Thoracic aorta (tissue), 2 donors: Measurements from ENCODE around the gene ABCA1. TPM values are rescaled to one million over a fixed set of nuclear protein-coding genes. Genes with fewer than 3 reads are reported as not detected.

Experiments used
- ATAC-seq: fragments of 150-250 bp; one replicate; pipeline ENCODE4 v1.8.0; 2017; ENCODE audit warnings: low read depth; ENCODE audit not compliant: insufficient number of reproducible peaks, low FRiP score
- DNase-seq: peaks from one replicate; pipeline ENCODE4 v3.0.0-alpha.2; 2020; ENCODE audit warnings: low spot score
- H3K27ac ChIP-seq, 2 donors: fragments of 200-600 bp; sonication (generic); 1 replicate in 1 of 2; 2 replicates in 1 of 2; pipeline ENCODE4 v1.5.1; 2016; ENCODE audit warnings: mild to moderate bottlenecking in 2 of 2, moderate library complexity in 2 of 2
- H3K27me3 ChIP-seq: fragments of 200-600 bp; sonication (generic); replicated peaks from 2 replicates; pipeline ENCODE4 v1.6.0; 2016; ENCODE audit warnings: mild to moderate bottlenecking; ENCODE audit not compliant: insufficient read depth
- H3K36me3 ChIP-seq: fragments of 200-600 bp; sonication (generic); one replicate; pipeline ENCODE4 v1.5.1; 2016
- H3K4me1 ChIP-seq, 2 donors: fragments of 200-600 bp; sonication (generic); 1 replicate in 1 of 2; 2 replicates in 1 of 2; pipeline versions ENCODE4 v1.5.1 to v1.6.0; 2016; ENCODE audit warnings: low read depth in 2 of 2, mild to moderate bottlenecking in 1 of 2; ENCODE audit not compliant: control insufficient read depth in 1 of 2
- H3K4me3 ChIP-seq: fragments of 200-600 bp; sonication (generic); 2 replicates; pipeline ENCODE4 v1.5.1; 2016; ENCODE audit warnings: mild to moderate bottlenecking
- H3K9me3 ChIP-seq: fragments of 200-600 bp; sonication (generic); 2 replicates; pipeline ENCODE4 v1.5.1; 2016
- CTCF ChIP-seq: fragments of 200-600 bp; sonication (generic); IDR thresholded peaks from one replicate; pipeline ENCODE4 v1.5.1; 2019; ENCODE audit warnings: antibody characterized with exemption
- total RNA-seq, 2 donors: library from RNA; depleted of rRNA; stranded (reverse); fragments of >200 nt; gene quantifications; one replicate each; pipeline versions ENCODE4 v1.1.0 to v1.2.3, GENCODE V29; 2016

Gene ABCA1
- total RNA-seq, 2 donors from 2014 or later: 48.1 to 79.7 TPM

- Histone ChIP-seq H3K4me1 (peaks cover 0 to 9% of the 10 kb centered on the region in 2 donors), H3K27me3 (no peaks in the 10 kb centered on the region), H3K36me3 (peaks cover 16% of the 10 kb centered on the region), H3K4me3 (no peak overlapping the region), H3K27ac (no peak overlapping the region), H3K9me3 (no peaks in the 10 kb centered on the region)
- no peak for TF ChIP-seq CTCF
- DNase-seq: no peak
- ATAC-seq: no peak
Observed at GRCh38 chr9:104778802-104779201, 149.2 kb downstream of the ABCA1 start.

DNA sequence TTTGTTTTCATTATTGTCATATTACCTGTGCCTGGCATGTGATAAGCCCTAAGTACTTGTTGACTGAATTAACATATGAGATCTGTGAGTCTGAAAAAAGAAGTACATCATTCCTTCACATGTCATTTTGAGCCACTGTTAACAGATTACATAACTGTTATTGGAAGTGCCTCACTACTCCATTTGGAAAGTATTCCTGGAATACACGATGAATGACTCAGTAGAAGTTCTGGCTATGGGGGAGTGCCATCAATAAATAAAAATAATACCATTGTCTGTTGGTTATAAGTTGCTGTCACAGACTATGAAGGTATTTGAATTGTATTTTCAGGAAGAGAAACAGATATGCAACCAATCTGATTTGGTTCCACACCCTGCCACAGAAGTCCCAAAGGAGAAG is 151.2 kb downstream of the ABCA1 start:
- no peak for ATAC-seq
- Histone ChIP-seq H3K27ac (no peak overlapping the region), H3K4me1 (peaks cover 9 to 13% of the 10 kb centered on the region in 2 donors), H3K4me3 (no peak overlapping the region), H3K36me3 (peaks cover 8% of the 10 kb centered on the region), H3K27me3 (no peaks in the 10 kb centered on the region), H3K9me3 (no peaks in the 10 kb centered on the region)
- no peak for DNase-seq
- TF ChIP-seq CTCF: no peak

GRCh38 chr9:104775976-104776375 is 152.0 kb downstream of the ABCA1 start:
- ATAC-seq: no peak
- H3K4me1 ChIP-seq: peaks cover 9 to 13% of the 10 kb centered on the region in 2 donors
- H3K27ac ChIP-seq: no peak overlapping the region
- H3K9me3 ChIP-seq: no peaks in the 10 kb centered on the region
- H3K4me3 ChIP-seq: no peak overlapping the region
- no peaks in the 10 kb centered on the region for H3K27me3 ChIP-seq
- DNase-seq: no peak
- peaks cover 8% of the 10 kb centered on the region for H3K36me3 ChIP-seq
- no peak for TF ChIP-seq CTCF

- ATAC-seq: no peak
- peaks cover 9 to 13% of the 10 kb centered on the region in 2 donors for H3K4me1 ChIP-seq
- H3K36me3 ChIP-seq: peaks cover 8% of the 10 kb centered on the region
- no peak for DNase-seq
- H3K27ac ChIP-seq: no peak overlapping the region
- no peak for TF ChIP-seq CTCF
- no peak overlapping the region for H3K4me3 ChIP-seq
- H3K9me3 ChIP-seq: no peaks in the 10 kb centered on the region
- no peaks in the 10 kb centered on the region for H3K27me3 ChIP-seq
Observed at GRCh38 chr9:104775574-104775936, 152.4 kb downstream of the ABCA1 start.

DNA sequence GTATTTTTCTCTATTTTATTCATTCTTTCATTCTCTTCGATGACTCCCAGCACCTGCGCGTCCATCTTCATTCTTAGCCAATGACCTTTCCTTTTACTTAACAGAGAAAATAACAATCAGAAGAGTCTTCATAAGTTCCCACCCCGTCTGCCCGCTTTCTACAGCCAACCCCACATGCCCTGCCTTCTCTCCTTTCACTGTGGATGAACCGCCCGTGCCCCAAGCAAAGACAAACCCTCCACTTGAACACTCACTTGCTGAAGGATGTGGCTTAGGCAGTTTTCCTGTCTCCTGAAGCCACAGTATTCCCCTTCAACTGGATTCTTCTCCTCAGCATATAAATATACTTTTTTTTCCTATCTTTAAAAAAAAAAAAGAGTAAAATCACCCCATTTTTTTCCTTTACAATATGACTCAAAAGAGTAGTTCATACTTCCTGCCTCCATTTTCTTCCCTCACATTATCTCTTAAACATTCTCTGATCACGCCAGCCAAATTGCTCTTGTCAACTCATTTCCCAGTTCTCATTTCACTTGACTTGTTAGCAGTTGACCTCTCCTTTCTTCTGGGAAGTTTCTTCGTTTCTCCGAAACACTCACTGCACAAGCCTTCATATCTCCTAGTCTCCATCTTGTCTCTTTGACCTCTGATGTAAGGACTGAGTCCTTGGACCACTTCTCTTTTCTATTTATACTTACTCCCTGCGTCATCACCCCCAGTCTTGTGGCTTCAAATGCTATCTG is 153.0 kb downstream of the ABCA1 start:
- Histone ChIP-seq H3K36me3 (peaks cover 8% of the 10 kb centered on the region), H3K4me3 (no peak overlapping the region), H3K27ac (no peak overlapping the region), H3K27me3 (no peaks in the 10 kb centered on the region), H3K9me3 (no peaks in the 10 kb centered on the region), H3K4me1 (peaks cover 9 to 13% of the 10 kb centered on the region in 2 donors)
- no peak for ATAC-seq
- no peak for TF ChIP-seq CTCF
- DNase-seq: no peak
